Skeletal muscle cell (primary cell): Measurements from ENCODE around the gene SELENOF.
"Not testable (repeated sequence)": the region's sequence is repeated elsewhere in the genome, so short reads cannot be mapped to it uniquely, and the experiment has no call there.

Experiments
- DNase-seq: peaks from one replicate; pipeline ENCODE4 v3.0.0-alpha.2; 2010; ENCODE audit warnings: low read depth
- H3K4me3 ChIP-seq: 2 replicates; pipeline ENCODE4 v1.5.1; 2011; ENCODE audit warnings: low read depth, mild to moderate bottlenecking, control low read depth, low read length, moderate library complexity

Gene SELENOF

DNA sequence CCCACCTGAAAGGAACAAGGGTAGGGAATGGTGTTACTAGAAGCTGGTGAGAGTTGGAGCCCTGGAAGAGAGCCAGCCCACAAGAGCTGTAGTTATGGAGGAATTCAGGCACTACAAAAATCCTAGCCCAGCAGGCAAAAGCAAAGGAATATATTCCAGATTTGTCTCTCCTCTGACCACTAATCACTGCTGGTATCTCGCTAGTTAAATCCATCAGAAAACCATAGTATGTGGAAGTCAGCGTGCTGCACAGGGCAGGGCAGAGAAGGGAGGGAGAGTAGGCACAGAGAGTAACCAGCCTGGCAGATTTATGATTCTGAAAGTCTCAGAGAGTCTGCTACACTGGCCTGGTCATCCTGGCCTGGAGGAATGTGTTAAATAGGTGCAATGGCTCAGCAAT, 88.6 kb downstream of the SELENOF start:
- H3K4me3 ChIP-seq = no peak overlapping the region
- DNase-seq = no peak

DNA sequence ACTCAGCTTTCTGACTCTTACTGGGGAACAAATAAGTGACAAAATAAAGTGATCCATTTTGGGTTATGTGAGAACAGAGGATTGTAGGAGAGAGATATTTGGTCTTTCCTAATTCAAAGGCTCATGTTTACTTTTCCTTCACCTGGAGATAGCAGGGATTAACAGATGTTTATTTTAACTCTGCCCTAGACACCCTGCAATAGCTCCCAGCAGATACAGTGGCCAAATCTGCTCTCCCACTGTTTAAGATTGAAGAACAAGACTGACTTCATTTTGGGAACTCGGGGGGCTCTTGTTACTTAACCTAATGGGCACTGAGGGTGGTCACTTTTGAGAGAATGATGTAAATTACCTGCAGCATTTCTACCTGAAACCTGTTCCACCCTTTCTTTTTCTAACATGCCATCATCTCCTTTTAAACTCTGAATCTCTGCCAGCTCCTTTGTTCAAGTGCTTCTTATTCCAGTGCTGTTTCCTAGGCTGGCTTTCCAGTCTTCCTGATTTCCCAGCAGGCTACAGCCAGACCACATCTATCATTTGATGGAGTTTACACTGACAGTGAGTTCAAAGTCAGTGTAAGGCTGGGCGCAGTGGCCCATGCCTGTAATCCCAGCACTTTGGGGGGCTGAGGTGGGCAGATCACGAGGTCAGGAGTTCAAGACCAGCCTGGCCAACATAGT, 90.0 kb downstream of the SELENOF start:
- no peak for DNase-seq
- no peak overlapping the region for H3K4me3 ChIP-seq

DNA sequence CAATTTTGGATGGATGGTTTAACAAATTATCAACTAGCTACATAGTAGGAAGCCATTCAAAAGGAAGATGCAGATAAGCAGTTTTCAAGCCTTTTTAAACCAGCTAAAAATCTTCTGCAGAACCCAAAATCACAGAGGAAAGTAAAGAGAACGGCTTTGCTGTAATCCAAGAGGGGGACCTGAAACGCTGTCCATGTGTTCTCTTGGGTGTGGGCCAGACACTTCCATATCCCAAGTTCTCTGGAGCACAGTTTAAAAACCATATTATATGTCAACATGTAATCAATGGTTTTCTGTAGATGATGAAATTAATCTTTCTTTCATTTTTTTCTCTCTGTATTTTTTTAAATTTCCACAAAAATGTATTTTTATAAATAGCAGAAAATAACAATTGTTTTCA, 90.5 kb downstream of the SELENOF start:
- DNase-seq = no peak
- H3K4me3 ChIP-seq = no peak overlapping the region

DNA sequence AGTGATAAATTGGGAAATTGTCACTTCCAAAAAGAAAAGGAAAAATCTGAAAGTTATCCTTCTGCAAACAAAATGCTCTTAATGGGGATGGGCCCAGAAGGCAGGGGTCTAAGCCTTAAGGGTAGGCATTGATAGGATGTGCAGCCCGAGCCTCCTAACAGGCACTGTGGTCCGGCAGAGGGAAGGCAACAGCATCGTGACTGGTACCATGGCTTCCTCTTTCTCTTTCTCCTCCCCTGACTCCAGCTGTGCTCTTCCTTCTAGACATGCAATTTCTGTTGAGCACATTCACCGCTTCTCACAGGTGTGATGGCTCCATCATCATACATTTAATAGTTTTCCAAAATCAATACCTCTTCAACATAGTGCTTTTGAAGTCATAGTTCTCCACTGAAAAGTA, 91.5 kb downstream of the SELENOF start:
- no peak for DNase-seq
- no peak overlapping the region for H3K4me3 ChIP-seq

DNA sequence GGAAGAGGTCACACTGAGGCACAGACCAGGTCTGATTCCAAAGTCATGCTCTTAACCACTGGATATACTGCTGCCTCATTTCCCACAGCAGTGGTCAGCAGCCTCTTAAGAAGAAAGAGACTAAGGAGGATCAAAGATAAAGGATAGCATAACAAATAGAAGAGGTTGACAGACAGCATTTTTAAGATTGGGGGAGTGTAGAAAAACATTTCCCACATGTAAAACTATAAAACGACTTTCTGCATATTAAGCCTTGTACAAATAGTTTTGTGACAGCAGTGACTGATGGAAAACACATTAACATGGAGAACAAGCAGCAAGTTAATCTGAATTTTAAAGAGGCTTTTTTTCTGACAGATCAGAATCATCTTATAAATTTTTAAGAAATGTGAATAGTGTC, 92.0 kb downstream of the SELENOF start:
- no peak for DNase-seq
- H3K4me3 ChIP-seq = no peak overlapping the region

DNA sequence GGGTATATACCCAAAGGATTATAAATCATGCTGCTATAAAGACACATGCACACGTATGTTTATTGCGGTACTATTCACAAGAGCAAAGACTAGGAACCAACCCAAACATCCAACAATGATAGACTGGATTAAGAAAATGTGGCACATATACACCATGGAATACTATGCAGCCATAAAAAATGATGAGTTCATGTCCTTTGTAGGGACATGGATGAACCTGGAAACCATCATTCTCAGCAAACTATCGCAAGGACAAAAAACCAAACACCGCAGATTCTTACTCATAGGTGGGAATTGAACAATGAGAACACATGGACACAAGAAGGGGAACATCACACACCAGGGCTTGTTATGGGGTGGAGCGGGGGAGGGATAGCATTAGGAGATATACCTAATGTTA, 94.0 kb downstream of the SELENOF start:
- H3K4me3 ChIP-seq, DNase-seq: not testable (repeated sequence)

DNA sequence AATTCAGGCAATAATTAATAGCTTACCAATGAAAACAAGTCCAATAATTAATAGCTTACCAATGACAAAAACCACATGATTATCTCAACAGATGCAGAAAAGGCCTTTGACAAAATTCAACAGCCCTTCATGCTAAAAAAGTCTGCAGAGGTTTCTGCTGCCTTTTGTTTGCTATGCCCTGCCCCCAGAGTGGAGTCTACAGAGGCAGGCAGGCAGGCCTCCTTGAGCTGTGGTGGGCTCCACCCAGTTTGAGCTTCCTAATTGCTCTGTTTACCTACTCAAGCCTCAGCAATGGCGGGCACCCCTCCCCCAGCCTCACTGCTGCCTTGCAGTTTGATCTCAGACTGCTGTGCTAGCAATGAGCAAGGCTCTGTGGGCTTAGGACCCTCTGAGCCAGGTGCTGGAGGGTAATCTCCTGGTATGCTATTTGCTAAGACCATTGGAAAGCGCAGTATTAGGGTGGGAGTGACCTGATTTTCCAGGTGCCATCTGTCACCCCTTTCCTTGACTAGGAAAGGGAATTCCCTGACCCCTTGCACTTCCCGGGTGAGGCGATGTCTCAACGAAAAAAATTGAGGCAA, 96.6 kb downstream of the SELENOF start:
- not testable (repeated sequence) for H3K4me3 ChIP-seq, DNase-seq

DNA sequence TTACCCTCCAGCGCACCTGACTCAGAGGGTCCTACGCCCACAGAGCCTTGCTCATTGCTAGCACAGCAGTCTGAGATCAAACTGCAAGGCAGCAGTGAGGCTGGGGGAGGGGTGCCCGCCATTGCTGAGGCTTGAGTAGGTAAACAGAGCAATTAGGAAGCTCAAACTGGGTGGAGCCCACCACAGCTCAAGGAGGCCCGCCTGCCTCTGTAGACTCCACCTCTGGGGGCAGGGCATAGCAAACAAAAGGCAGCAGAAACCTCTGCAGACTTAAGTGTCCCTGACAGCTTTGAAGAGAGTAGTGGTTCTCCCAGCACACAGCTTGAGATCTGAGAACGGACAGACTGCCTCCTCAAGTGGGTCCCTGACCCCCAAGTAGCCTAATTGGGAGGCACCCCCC, 99.8 kb downstream of the SELENOF start:
- not testable (repeated sequence) for DNase-seq, H3K4me3 ChIP-seq
